HG03460 (cell line): ENCODE results near the gene CAMTA1.

ENCODE experiments used
- ATAC-seq: cut with Tn5 transposase; IDR thresholded peaks from one replicate; pipeline ENCODE4 v1.9.1; 2021; ENCODE audit not compliant: unreplicated experiment

CAMTA1 gene

DNA sequence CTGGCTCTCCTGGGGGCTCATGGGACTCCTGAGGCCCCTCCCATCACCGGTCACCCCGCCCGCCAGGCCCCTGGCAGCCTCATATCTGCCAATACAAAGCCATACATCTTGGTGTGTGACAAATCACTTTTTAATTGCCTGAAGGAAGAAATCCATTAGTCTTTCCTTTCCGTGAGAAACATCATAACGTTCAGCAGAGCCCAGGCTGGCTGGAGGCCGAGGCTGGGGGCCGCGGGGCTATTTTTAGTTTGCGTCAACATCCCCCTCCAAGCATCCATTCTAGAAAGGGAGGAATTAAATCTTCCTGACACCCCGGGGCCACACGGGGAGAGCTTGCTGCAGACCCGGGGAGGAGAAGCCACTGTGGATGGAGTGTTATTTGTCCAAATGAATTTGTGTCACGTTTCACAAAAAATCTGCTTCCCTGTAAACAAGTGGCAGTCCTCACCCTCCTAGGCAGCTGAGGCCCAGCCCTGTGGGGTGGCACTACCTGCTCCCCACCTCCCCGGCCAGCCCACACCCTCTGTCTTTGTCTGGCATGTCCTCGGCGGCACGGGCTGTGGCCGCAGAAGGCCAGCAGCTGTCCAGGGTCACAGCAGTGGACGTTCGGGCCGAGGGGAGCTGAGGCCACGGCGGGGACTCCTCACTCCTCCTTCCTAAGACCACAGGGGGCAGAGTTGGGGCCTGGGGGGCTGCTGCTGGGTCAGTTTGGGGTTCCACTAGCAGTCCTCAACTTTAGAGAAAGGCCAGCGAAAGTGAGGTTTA is 749.0 kb downstream of the CAMTA1 start:
- no peak for ATAC-seq

- no peak for ATAC-seq
These were observed 749.8 kb downstream of the CAMTA1 start for GRCh38 chr1:7535016-7535415.

GRCh38 chr1:7535934-7536878 is 751.0 kb downstream of the CAMTA1 start:
- ATAC-seq = no peak

DNA sequence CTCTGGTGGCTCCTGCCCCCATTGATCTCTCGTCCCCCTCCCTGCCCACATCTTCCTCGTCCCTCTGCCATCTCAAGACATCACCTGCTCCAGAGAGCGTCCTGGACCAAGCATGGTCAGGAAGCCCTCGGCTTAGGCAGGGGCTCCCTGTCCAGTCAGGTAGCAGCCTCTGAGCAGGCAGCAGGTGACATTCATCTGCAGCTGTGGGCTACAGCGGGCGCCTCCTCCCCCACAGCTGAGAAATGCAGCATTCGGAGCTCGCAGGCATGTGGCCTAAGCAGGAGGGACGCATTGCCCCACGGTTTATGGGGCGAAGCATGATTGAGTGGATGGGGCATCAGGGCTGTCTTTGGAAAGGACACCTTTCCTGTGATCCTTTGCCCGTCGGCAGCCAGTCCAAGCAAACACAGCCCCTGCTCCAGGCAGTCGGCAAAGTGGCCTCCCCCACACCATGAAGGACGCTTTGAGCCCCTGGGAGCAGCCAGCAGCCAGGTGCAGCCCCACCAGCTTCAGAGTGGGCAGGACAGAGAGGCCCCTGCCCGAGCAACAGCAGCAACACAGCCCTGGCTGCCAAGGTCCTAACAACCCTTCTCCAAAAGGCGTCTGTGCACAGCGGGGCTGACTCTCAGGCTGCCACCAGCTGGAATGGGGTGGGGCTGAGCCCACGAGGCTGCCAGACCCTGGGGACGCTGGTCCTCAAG is 751.8 kb downstream of the CAMTA1 start:
- no peak for ATAC-seq

GRCh38 chr1:7538033-7538432 is 752.8 kb downstream of the CAMTA1 start:
- no peak for ATAC-seq

GRCh38 chr1:7538849-7539768 is 753.9 kb downstream of the CAMTA1 start:
- no peak for ATAC-seq

DNA sequence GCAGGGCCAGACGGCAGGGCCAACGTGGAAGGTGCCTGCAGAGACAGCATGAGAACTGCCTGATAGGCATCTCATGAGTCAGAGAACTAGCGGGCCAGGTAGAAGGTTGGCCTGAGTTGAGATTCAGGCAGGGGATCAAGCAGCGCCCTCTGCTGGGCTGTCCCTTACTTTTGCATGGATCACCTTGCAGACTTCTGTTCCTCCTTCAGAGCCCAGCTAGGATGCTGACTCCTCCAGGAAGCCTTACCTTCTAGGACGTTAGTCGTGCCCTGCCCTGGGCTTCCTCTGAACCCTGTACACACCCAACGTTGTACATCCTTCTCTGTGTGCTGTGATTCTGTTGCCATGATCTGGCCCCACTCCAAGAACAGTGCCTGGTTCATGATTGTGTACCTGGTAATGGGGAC is 754.5 kb downstream of the CAMTA1 start:
- no peak for ATAC-seq

DNA sequence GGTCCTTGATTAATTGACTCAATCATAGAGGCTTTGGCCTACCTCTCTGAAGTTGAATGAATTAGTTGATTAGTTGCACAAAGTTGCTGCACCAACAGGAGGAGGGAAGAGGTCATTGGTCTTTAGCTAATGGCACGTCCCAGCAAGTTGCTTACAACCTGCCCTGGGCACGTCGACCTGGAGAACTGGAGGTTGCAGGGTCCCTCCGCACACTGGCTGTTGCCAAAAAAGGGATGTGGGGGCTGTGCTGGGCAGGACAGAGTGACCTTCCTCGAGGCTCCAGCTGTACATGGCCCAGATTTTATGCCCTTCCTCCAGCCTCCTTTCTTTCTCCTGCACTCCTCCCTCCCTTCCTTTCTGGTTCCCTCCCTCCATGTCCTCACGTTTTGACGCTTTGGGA is 755.6 kb downstream of the CAMTA1 start:
- no peak for ATAC-seq

GRCh38 chr1:7541629-7542028 is 756.4 kb downstream of the CAMTA1 start:
- no peak for ATAC-seq

DNA sequence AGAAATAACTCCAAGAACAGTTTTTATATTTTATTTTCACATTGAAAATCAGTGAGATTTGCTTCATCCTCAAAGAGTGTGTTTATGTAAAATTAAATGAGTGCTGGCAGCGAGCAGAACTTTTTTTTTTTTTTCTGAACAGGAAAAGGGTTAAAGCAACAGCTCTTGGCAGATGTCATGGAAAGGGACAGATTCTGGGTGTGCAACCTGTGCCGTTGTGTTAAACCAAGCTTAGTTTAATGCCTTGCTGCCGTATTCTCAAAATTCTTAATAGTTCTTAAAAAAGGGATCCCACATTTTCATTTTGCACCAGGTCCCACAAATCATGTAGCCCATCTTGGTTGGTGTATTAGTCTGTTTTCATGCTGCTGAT is 758.5 kb downstream of the CAMTA1 start:
- ATAC-seq = no peak

- no peak for ATAC-seq
These were observed 764.3 kb downstream of the CAMTA1 start for GRCh38 chr1:7549277-7550161.

GRCh38 chr1:7550261-7550865 is 765.1 kb downstream of the CAMTA1 start:
- ATAC-seq = no peak

DNA sequence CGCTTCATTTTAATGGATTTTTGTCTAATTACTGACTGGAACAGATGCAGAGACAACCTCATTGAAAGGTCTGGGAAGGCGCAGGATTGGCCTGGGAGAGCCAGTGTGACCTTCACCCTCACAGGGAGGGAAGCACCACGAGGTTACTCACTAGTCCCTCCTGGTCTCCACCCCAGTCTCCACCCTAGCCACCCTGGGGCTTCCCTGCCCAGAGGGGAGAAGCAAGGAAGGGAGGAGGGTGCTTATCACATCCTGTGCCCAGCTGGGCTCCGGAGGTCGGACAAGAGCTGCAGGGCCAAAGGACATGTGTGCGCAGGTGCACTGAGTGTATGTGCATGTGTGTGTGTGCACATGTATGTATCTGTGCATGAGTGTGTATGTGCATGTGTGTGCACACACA is 765.7 kb downstream of the CAMTA1 start:
- no peak for ATAC-seq

DNA sequence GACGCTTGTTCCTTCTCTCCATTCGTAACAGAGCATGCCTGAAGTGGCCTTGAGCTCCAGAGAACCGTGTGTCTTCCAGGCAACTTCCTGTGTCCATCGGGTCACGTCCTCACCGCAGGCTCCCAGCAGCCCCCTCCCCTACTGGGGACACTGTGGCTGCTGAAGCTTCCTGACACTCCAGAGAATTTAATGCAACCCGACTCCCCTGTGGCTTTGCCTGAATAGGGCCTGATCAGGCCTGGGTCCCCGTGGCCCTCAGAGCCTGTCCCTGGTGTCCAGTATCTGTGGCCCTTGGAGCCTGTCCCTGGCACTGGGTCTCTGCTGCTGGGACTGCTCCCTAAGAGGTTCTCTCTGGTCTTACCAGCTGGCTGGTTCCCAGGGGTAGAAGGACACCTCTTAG is 766.2 kb downstream of the CAMTA1 start:
- no peak for ATAC-seq

GRCh38 chr1:7552402-7552801 is 767.1 kb downstream of the CAMTA1 start:
- ATAC-seq = no peak

DNA sequence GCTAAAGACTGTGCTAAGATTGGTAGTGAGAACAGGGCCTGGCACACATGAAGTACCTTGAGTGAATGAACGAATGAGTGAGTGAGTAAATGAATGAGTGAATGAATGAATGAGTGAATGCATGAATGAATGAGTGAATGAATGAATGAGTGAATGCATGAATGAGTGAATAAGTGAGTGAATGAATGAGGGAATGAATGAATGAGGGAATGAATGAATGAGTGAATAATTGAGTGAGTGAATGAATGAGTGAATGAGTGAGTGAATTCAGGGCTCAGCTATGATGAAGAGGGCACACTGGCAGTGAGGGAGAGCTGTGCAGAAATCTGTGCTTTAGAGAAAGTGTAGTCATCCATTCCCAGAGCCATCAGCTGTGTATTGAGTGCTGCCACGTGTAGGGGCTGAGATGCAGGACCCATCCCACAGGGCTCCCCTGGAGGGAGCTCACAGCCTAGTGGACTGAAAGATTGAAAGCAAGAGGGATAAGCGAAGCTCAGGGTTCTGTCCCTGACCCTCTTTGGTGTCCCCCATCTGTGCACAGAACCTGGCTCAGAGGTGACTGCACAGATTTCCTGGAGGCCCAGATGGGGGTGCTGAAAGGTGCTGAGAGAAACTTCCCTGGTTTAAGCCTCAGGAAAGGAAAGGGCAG is 767.9 kb downstream of the CAMTA1 start:
- no peak for ATAC-seq

- no peak for ATAC-seq
These were observed 769.4 kb downstream of the CAMTA1 start for GRCh38 chr1:7554385-7555235.
